Activated CD4-positive, CD25-positive, alpha-beta regulatory T cell (primary cell): ENCODE data around the gene HOXA5.

Experiments used
- DNase-seq, 4 experiments: peaks; one replicate each; lab custom pipeline; 2025; lab: John Stamatoyannopoulos, UW

The HOXA5 gene

DNA sequence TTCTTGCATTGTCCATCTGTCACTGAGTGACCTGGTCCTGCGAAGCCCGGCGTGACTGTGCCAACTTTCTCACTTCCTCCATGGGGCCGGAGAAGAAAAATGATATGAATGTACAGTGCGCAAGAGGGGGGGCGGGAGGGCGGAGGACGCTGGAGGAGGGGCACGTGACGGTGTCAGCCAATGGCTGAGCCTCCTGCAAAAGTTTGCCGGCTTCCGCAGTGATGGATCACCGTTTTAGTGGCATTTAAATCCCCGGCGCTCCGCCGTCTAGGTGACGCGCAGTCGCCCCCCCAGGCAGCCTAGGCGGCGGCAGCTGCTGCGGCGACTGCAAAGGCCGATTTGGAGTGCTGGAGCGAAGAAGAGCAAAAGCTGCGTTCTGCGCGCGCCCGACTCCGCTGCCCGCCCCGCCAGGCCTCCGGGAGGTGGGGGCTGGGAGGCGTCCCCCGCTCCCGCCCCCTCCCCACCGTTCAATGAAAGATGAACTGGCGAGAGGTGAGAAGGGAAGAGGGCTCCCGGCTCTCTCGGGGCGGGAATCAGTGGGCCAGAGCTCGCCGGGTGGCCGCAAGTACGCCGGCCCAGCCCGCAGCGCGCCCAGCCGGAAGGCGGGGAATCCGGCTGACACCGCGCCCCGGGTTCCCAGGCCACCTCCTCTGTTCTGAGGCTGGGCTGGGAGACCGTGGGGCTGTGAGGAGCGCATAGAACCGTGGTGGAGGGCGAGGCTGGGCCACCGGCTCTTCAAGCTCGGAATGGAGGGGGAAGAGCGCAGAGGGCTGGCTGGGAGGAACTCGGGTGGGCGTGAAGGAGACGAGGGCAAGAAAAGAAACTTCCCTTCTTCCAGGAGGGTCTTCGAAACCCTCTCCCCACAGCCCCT, 47.3 kb downstream of the HOXA5 start, which contains the start of gene HOXA1:
Gene HOXA1 (minus strand): TSS at position 104 of the 871 bp plus-strand sequence. CDS start 88 bp downstream, at position 16.
- peak; percentile 26 to 55 (median 42) for DNase-seq

DNA sequence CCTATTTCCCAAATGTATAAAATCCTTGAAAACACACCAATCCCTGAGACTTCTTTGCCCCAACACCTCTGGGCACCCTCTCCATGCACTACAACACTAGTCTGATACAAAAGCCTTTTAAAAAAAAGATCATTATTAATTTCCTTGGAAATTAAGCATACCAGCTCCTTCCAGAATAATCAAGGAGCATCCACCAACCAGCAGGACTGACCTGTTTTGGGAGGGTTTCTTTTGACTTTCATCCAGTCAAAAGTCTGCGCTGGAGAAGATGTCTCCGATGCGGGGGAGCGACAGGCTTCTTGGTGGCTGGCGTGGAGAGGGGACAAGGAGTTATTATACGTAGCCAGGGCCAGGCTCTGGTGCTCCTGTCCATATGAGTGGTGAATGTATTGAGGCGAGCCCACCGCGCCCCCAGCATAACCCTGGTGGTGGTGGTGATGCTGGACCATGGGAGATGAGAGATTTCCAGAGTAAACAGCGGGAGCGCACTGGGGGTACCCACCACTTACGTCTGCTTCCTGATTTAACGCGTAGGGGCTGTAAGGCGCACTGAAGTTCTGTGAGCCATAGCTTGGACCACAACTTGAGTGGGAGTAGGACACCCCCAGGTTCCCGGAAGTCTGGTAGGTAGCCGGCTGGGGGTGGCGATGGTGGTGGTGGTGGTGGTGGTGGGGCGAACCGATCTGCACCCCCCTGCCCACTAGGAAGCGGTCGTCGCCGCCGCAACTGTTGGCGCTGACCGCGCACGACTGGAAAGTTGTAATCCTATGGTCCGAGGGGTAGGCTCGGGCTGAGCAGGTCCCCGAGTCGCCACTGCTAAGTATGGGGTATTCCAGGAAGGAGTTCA, 48.2 kb downstream of the HOXA5 start:
- DNase-seq, result no peak

DNA sequence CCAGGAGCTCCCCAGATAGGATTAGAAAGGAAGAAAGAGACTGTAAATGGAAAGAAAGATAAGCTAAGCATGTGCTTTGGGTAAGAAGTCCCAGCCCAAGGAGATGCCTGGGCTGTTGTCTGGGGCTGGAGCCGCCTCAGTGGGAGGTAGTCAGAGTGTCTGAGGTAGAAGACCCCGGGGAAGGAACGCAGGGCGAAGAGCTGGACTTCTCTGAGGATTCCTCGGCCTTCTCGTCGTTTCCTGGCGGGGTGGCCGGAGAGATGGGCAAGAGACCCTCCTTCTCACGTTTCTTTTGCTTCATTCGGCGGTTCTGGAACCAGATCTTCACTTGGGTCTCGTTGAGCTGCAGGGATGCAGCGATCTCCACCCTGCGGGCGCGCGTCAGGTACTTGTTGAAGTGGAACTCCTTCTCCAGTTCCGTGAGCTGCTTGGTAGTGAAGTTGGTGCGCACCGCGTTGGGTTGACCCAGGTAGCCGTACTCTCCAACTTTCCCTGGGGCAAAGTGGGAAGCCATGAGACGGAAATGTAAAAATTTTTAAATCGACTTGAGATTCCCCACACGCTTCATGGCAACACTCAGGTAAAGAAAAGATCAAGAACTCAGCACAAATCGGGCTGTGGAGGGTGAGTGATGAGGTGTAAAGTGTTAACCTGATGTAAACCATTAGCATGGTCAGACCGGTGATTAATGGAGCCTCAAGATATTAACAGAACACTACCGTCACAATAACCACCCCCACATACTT, 49.0 kb downstream of the HOXA5 start:
- no peak for DNase-seq

DNA sequence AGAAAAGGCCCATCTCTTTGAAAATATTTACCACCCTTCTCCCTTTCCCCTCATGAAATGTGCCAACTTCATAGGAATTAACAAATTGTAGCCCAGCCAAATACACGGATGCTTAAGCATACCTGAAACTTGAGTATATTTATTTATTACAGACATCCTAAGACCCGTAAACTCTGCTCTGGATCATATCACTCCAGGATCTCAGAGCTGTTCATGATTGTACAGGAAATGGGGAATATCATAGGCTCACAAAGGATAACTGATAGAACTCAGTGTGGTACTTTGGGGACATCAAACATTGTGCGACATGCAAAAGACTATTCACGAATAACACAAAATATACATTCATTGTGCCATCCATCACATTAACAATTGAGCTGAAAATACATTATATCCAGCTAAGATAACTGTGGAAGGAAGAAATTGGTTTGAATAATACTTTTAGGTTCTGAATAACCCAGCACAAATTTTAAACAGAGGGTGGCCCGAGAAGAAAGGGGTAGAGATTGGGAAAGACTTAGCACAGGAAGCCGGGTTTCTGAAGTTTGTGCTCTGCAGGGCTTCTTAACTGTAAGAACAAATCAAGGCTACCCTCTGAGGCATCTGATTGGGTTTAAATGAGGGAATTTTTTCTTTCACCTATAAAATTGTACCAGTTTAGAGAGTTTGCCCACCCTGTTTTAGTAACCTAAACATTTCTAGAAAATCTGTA, 50.1 kb downstream of the HOXA5 start:
- no peak for DNase-seq

DNA sequence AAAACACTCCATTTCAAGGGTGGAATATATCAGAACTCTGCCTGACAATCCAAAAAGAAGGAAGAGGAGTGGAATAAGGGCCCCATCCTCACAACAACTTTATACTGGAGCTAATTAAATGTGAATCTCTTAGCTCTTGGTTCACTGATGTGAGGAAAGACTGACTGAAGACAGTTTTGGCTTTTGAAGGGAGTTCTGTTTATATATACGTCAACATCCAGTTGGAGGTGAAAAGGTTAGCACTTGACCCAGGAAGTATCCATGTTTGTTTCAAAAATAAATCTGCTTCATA, 50.7 kb downstream of the HOXA5 start:
- DNase-seq, result no peak

GRCh38 chr7:27091941-27092818, 51.3 kb downstream of the HOXA5 start:
- no peak for DNase-seq

- DNase-seq, result no peak
Measured at GRCh38 chr7:27091105-27091504, 52.4 kb downstream of the HOXA5 start.
